Measurements from ENCODE around the gene NKD2.
"Not testable (repeated sequence)": the region's sequence is repeated elsewhere in the genome, so short reads cannot be mapped to it uniquely, and the experiment has no call there.

Gene NKD2

GRCh38 chr5:979100-979817, 29.3 kb upstream of the NKD2 start:
- no peak for DNase-seq

GRCh38 chr5:980001-980588, 28.5 kb upstream of the NKD2 start:
- peak; percentile 59 for DNase-seq

GRCh38 chr5:980966-981365, 27.6 kb upstream of the NKD2 start:
- peak; percentile 39 for DNase-seq

- DNase-seq, result no peak
Observed at GRCh38 chr5:981456-981855, 27.1 kb upstream of the NKD2 start.

- DNase-seq, result no peak
Observed at GRCh38 chr5:982377-983237, 26.0 kb upstream of the NKD2 start.

GRCh38 chr5:983238-983524, 25.4 kb upstream of the NKD2 start:
- no peak for DNase-seq

GRCh38 chr5:983568-983967, 25.0 kb upstream of the NKD2 start:
- no peak for DNase-seq

GRCh38 chr5:984774-985173, 23.8 kb upstream of the NKD2 start:
- DNase-seq, result no peak

- DNase-seq, result no peak
Observed at GRCh38 chr5:987761-988160, 20.8 kb upstream of the NKD2 start.

GRCh38 chr5:988322-988721, 20.3 kb upstream of the NKD2 start:
- no peak for DNase-seq

- DNase-seq, result no peak
Observed at GRCh38 chr5:989961-990530, 18.6 kb upstream of the NKD2 start.

- DNase-seq, result no peak
Observed at GRCh38 chr5:991472-992267, 16.9 kb upstream of the NKD2 start.

- no peak for DNase-seq
Observed at GRCh38 chr5:994272-994607, 14.4 kb upstream of the NKD2 start.

- DNase-seq, result no peak
Observed at GRCh38 chr5:994821-995220, 13.8 kb upstream of the NKD2 start.

GRCh38 chr5:995318-995717, 13.3 kb upstream of the NKD2 start:
- DNase-seq, result no peak

GRCh38 chr5:997001-997474, 11.6 kb upstream of the NKD2 start:
- peak; percentile 15 for DNase-seq

- no peak for DNase-seq
Observed at GRCh38 chr5:997711-998110, 10.9 kb upstream of the NKD2 start.

- no peak for DNase-seq
Observed at GRCh38 chr5:998246-999031, 10.2 kb upstream of the NKD2 start.

- DNase-seq, result no peak
Observed at GRCh38 chr5:999032-999501, 9.5 kb upstream of the NKD2 start.

GRCh38 chr5:999724-1000123, 8.9 kb upstream of the NKD2 start:
- no peak for DNase-seq

GRCh38 chr5:1000329-1000728, 8.3 kb upstream of the NKD2 start:
- no peak for DNase-seq

- DNase-seq, result not testable (repeated sequence)
Observed at GRCh38 chr5:1000831-1001230, 7.8 kb upstream of the NKD2 start.

Measured in NCI-H69 (cell line).